NCI-H1417 treated with DMSO at 0.1 percent for 48 hours (cell line): ENCODE results near the gene GUCY2C.

Experiments used
- DNase-seq: peaks from one replicate; lab custom pipeline; 2025; lab: John Stamatoyannopoulos, UW

Gene GUCY2C

GRCh38 chr12:14621826-14622225 is 74.6 kb downstream of the GUCY2C start:
- no peak for DNase-seq

DNA sequence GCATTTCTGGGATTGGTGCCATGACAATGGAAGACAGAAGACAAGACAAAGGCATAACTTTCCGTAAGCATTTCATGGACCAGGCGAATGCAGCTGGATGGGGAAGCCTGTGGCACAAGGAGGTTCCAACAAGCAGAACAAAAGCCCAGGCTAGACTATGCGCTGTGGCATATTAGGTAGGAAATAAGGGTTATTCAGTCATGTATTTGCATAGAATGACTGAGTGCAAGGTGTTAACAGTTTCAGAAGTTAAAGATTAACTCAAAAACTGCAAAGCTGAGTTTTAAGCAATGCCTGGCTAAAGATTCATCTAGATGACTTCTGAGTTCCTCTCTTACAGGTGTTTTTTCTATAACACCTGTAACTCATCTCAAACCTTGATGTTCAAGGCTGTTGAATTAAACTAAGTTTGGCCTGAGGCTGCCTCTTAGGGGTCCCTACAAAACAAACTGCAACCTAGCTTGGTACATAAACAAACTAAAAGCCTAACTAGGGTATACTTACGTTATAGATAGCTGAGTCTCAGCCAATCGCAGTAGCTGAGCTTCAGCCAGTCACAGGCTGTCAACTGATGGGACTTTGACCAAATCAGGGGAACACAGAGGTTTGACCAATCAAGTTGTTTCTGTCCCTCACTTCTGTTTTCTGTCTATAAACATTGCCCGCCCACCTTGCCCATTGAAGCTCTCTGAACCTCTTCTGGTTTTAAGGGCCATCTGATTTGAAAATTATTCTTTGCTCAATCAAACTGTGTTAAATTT is 76.5 kb downstream of the GUCY2C start:
- DNase-seq = no peak

DNA sequence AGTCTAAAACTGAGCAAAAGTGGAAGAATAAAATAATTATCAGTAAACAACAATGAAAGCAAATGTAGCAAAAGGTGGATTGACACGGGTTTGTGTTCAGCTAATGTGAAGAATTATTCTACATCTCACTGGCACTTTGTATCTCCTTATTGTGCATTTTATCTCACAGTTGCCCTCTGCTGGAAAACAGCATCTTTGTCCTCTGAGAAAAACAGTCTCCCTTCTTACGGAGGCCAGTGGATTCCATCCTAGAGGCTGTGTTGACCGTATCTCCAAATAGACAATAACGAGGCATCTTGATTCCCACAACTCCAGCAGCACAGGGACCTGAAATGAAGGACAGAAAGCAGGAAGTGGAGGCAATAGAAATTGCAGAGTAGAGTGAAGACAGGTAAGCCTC is 77.4 kb downstream of the GUCY2C start:
- DNase-seq = no peak

DNA sequence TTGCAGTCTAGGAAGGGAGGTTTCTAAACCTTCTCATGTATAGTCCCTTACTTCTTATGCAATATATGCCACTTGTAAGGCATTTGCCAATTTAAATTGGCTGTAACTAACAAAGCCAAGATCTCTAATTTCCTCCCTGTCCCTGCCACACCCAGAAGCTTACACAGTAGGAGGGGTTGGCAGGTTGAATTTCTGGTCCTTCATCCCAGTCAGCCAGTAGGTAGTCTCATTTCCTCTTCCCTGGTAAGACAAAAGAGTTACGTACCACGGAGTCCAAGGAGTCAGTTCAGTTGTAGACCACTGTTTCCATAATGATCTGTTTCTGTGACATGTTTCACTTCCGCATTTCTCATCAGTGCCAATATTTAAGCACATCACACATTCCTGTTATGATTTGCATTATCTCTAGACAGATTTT is 81.7 kb downstream of the GUCY2C start:
- no peak for DNase-seq

- DNase-seq = no peak
These were observed 82.7 kb downstream of the GUCY2C start for GRCh38 chr12:14613718-14614117.

DNA sequence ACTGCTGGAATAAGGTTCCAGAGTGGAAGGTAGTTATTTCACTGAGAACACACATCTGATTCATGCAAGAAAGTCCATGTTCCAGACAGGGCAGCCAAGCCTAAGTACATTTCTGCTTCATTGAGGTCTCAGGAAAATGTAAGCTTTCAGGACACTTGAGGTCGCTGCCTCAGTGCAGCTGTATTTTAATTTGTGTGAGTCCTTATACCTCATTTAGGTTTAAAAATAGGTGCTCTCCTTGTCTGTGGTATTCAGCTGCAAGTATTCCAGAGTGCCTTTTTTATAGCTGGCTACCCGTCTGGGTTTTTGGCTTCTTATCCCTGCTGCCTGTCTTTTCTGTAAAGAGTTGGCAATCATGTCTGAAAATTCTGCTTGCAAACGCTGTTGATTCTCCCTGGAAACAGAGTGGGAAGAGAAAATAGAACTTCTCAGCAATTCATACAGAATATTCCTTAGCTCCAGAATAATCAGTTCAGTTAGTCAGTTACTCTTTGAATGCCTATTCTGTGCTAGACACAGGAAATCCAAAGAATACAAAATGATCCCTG is 83.4 kb downstream of the GUCY2C start:
- no peak for DNase-seq

- DNase-seq = no peak
These were observed 84.1 kb downstream of the GUCY2C start for GRCh38 chr12:14612250-14612649.

GRCh38 chr12:14611640-14612203 is 84.7 kb downstream of the GUCY2C start:
- DNase-seq = no peak

GRCh38 chr12:14607568-14607967 is 88.8 kb downstream of the GUCY2C start:
- no peak for DNase-seq

- DNase-seq = no peak
These were observed 90.9 kb downstream of the GUCY2C start for GRCh38 chr12:14605401-14605989.

DNA sequence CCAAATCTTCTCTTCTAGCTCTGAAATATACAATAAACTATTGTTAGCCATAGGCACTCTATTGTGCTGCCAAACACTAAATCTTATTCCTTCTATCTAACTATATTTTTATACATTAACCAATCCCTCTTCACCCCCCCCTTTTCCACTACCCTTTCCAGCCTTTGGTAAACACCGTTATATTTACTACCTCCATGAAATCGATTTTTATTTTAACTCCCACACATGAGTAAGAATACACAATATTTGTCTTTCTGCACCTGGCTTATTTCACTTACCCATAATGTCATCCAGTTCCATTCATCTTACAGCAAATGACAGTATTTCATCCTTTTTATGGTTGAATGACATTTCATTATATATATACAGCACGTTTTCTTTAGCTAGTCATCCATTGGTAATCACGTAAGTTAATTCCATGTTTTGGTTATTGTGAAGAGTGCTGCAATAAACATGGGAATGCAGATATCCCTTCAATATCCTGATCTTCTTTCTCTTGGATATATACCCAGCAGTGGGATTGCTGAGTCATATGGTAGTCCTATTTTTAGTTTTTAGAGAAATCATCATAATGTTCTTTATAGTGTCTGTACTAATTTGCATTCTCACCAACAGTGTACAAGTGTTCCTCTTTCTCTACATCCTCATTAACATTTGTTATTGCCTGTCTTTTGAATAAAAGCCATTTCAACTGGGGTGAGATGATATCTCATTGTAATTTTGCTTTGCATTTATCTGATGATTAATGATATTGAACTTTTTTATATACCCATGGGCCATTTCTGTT is 94.5 kb downstream of the GUCY2C start:
- DNase-seq = peak; percentile 86

DNA sequence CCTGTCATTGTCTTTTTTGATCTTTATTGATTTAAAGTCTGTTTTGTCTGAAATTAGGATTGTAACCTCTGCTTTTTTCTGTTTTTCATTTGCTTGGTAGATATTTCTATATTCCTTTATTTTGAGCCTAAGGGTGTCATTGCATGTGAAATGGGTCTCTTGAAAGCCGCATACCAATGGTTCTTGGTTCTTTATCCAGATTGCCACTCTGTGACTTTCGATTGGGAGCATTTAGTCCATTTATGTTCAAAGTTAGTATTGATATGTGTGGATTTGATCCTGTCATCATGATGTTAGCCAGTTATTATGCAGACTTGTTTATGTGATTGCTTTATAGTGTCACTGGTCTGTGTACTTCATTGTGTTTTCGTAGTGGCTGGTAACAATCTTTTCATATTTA is 98.9 kb downstream of the GUCY2C start:
- no peak for DNase-seq

DNA sequence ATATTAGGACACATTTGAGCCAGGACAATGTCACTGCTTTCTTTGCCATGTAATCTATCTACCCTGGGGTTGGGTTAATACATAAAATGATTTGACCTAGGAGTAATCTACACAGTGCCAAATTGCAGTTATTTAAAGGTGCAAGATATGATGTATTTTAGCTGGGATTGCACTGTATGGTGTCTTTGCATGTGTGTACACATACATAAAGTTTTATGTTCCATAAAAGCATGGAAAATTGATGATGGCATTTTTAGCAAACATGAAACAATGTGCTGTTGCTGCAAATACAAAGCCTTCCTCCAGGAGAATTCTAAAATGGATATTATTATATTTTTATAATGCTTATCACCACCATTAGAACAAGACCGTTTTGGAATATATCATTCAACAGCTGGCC is 104.7 kb downstream of the GUCY2C start:
- no peak for DNase-seq

- DNase-seq = no peak
These were observed 107.0 kb downstream of the GUCY2C start for GRCh38 chr12:14589169-14590004.

- DNase-seq = no peak
These were observed 107.8 kb downstream of the GUCY2C start for GRCh38 chr12:14588571-14588970.

GRCh38 chr12:14578646-14579045 is 117.8 kb downstream of the GUCY2C start:
- no peak for DNase-seq

DNA sequence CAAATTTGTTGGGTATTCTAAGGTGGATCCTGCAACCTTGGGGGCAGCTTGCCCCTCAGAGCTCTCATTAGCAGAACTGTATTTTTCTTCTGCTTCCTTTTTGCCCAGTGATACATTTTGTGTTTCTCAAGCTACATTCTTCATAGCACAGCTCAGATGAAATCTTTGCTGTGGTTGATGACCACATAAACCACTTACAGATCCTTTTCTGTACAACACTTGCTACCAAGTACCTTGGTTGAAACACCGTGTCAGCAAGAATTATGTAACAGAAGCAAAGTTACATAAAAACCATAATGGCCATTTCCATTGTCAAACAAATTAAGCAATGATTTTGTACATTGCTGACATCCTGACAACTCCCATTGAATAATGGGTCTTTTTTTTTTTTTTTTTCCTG is 119.1 kb downstream of the GUCY2C start:
- no peak for DNase-seq

DNA sequence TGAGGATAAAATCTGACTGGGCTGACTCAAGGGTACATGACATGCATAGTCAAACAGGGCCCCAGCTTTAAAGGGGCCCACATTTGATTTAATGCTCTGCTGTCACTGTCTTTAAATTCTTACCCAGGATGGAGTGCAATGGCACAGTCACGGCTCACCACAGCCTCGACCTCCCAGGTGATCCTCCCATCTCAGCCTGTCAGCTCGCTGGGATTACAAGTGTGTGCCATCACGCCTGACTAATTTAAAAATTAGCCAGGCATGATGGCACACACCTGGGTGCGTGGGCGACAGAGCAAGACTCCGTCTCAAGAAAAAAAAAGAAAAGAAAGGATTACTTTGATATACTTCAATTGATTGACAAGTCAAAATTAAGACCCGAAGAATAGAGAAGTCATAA is 119.5 kb downstream of the GUCY2C start:
- DNase-seq = no peak

DNA sequence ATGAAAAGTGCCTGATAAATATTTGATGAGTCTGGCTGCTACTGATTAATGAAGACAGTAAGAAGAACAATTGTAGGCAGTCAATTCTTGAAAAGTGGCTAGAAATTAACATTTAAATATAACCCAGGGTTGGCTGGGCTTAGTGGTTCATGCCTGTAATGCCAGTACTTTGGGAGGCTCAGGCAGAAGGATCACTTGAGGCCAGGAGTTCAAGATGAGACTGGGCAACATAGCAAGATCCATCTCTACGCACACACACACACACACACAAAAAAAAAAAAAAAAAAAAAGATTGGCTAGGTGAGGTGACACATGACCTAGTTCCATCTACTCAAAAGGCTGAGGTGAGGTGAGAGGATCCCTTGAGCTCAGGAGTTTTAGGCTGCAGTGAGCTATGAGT is 120.8 kb downstream of the GUCY2C start:
- DNase-seq = no peak

- no peak for DNase-seq
These were observed 123.3 kb downstream of the GUCY2C start for GRCh38 chr12:14573118-14573517.

DNA sequence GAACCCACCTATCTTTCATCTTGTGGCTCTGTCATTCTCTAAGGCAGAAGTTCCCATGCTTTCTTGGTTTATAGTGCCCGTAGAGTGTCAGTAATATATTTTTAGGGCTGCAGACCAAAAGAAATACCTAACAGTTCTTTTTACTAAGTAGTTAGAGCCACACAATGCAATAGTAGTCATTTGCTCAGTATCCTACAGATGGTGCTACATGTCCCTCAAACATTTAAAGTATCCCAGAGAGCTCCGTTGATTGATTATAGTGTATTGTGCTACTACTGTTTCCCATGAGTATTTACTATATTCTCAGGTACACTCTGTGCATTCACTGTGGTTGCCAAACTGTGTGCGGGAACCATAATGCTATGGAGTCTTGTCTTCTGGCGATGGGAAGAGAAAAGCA is 124.0 kb downstream of the GUCY2C start:
- no peak for DNase-seq

- no peak for DNase-seq
These were observed 124.6 kb downstream of the GUCY2C start for GRCh38 chr12:14571779-14572178.
